H1 (cell line): ENCODE results near the gene PPP1R7. TPM values are rescaled to one million over a fixed set of nuclear protein-coding genes. Genes with fewer than 3 reads are reported as not detected.

Experiments used
- CTCF ChIA-PET: fragments of 300-600 bp; sonication (Branson Sonifier 250); formaldehyde crosslinking; loops from one replicate; lab custom pipeline; 2021; ENCODE audit not compliant: partially characterized antibody; lab: Charles Lee
- POLR2A ChIA-PET: fragments of 300-600 bp; sonication (Branson Sonifier 250); formaldehyde crosslinking; loops from one replicate; lab custom pipeline; 2021; ENCODE audit warnings: inconsistent platforms; ENCODE audit not compliant: partially characterized antibody; lab: Charles Lee
- DNase-seq, 2 experiments: peaks; one replicate each; pipeline versions ENCODE4 v3.0.0 to v3.0.0-alpha.2; 2010 to 2022; ENCODE audit warnings: low spot score in 2 of 2, low read depth in 1 of 2, mixed read lengths in 1 of 2
- FAIRE-seq: peaks from 2 replicates; lab custom pipeline; 2011; peaks lifted over from hg19 to GRCh38; lab: Jason Lieb, UNC
- H2AFZ ChIP-seq: 2 replicates; pipeline ENCODE4 v1.8.1; 2012; ENCODE audit warnings: low read length, inconsistent platforms
- H2AK5ac ChIP-seq: 2 replicates; pipeline ENCODE4 v1.6.1; 2013; ENCODE audit warnings: low read depth, low read length
- H2BK120ac ChIP-seq: replicated peaks from 2 replicates; pipeline ENCODE3; 2013; ENCODE audit warnings: low read depth, low read length, inconsistent platforms
- H2BK12ac ChIP-seq: 2 replicates; pipeline ENCODE4 v1.6.1; 2013; ENCODE audit warnings: low read depth, low read length
- H2BK15ac ChIP-seq: 2 replicates; pipeline ENCODE4 v1.6.1; 2013; ENCODE audit warnings: low read length
- H2BK20ac ChIP-seq: 2 replicates; pipeline ENCODE4 v1.6.1; 2013; ENCODE audit warnings: low read length
- H2BK5ac ChIP-seq: 2 replicates; pipeline ENCODE4 v1.6.1; 2013; ENCODE audit warnings: low read depth, low read length
- H3K14ac ChIP-seq: 2 replicates; pipeline ENCODE4 v1.6.1; 2013; ENCODE audit warnings: inconsistent platforms; ENCODE audit not compliant: insufficient read length
- H3K18ac ChIP-seq: 2 replicates; pipeline ENCODE4 v1.6.1; 2013; ENCODE audit warnings: low read length; ENCODE audit errors: extremely low read depth
- H3K23ac ChIP-seq: 2 replicates; pipeline ENCODE4 v1.6.1; 2013; ENCODE audit warnings: inconsistent platforms; ENCODE audit not compliant: insufficient read length
- H3K23me2 ChIP-seq: 2 replicates; pipeline ENCODE4 v1.6.1; 2013; ENCODE audit warnings: low read depth, low read length
- H3K27ac ChIP-seq: 2 replicates; pipeline ENCODE4 v1.6.1; 2011; ENCODE audit warnings: low read depth, low read length, inconsistent platforms
- H3K27me3 ChIP-seq, 4 experiments: replicated peaks in 1 of 4; 1 replicate in 1 of 4; 2 replicates in 3 of 4; pipeline versions ENCODE4 v1.6.1 to v1.8.1; 2011 to 2013; ENCODE audit warnings: low read length in 3 of 4, mild to moderate bottlenecking in 3 of 4, inconsistent platforms in 2 of 4, mixed read lengths in 2 of 4, moderate library complexity in 1 of 4; ENCODE audit not compliant: control insufficient read depth in 3 of 4, insufficient read depth in 3 of 4; ENCODE audit errors: extremely low read depth in 1 of 4
- H3K36me3 ChIP-seq, 4 experiments: 2 replicates each; pipeline versions ENCODE4 v1.6.1 to v1.8.1; 2011 to 2013; ENCODE audit warnings: mild to moderate bottlenecking in 4 of 4, low read length in 3 of 4, moderate library complexity in 2 of 4, control low read depth in 1 of 4, inconsistent platforms in 1 of 4; ENCODE audit not compliant: insufficient read depth in 4 of 4, control insufficient read depth in 2 of 4
- H3K4ac ChIP-seq: replicated peaks from 2 replicates; pipeline ENCODE3; 2013; ENCODE audit warnings: low read length, low read depth, mixed read lengths, inconsistent platforms; ENCODE audit not compliant: insufficient read length
- H3K4me1 ChIP-seq, 4 experiments: replicated peaks in 1 of 4; 1 replicate in 1 of 4; 2 replicates in 3 of 4; pipeline versions ENCODE4 v1.6.1 to v1.8.1; 2011 to 2013; ENCODE audit warnings: low read length in 3 of 4, inconsistent platforms in 2 of 4, mixed read lengths in 1 of 4; ENCODE audit not compliant: insufficient read depth in 4 of 4, control insufficient read depth in 3 of 4
- H3K4me2 ChIP-seq, 2 experiments: 2 replicates each; pipeline versions ENCODE4 v1.6.1 to v1.8.1; 2011 to 2013; ENCODE audit warnings: low read depth in 2 of 2, low read length in 2 of 2, control low read depth in 1 of 2, inconsistent platforms in 1 of 2, mild to moderate bottlenecking in 1 of 2; ENCODE audit not compliant: insufficient read depth in 1 of 2
- H3K4me3 ChIP-seq, 4 experiments: fragments of 200-600, 300-600 bp in 1 of 4; sonication (generic), shearing (Covaris generic), sonication (Bioruptor Twin) in 1 of 4; 2 replicates each; pipeline versions ENCODE4 v1.5.1 to v1.8.1; 2011 to 2016; ENCODE audit warnings: low read length in 4 of 4, low read depth in 3 of 4, control low read depth in 2 of 4, inconsistent platforms in 2 of 4, mild to moderate bottlenecking in 2 of 4, mixed read lengths in 1 of 4, moderate library complexity in 1 of 4; ENCODE audit not compliant: insufficient read depth in 2 of 4; ENCODE audit errors: extremely low read depth in 1 of 4
- H3K56ac ChIP-seq: replicated peaks from 2 replicates; pipeline ENCODE3; 2013; ENCODE audit warnings: low read depth, mild to moderate bottlenecking, mixed read lengths, low read length, inconsistent platforms; ENCODE audit not compliant: insufficient read length
- H3K79me1 ChIP-seq: 2 replicates; pipeline ENCODE4 v1.6.1; 2013; ENCODE audit warnings: low read depth, low read length, control low read depth
- H3K79me2 ChIP-seq, 2 experiments: 2 replicates each; pipeline versions ENCODE4 v1.6.1 to v1.8.1; 2012 to 2013; ENCODE audit warnings: low read length in 2 of 2, mild to moderate bottlenecking in 2 of 2, inconsistent platforms in 1 of 2; ENCODE audit not compliant: insufficient read depth in 2 of 2, control insufficient read depth in 1 of 2
- H3K9ac ChIP-seq, 4 experiments: replicated peaks in 1 of 4; 1 replicate in 1 of 4; 2 replicates in 3 of 4; pipeline versions ENCODE4 v1.6.1 to v1.8.1; 2011 to 2013; ENCODE audit warnings: low read depth in 3 of 4, low read length in 3 of 4, control low read depth in 2 of 4, mild to moderate bottlenecking in 2 of 4, moderate library complexity in 2 of 4, inconsistent platforms in 1 of 4; ENCODE audit errors: extremely low read depth in 1 of 4
- H3K9me3 ChIP-seq, 2 experiments: 2 replicates each; pipeline versions ENCODE4 v1.6.1 to v1.8.1; 2012 to 2013; ENCODE audit warnings: mild to moderate bottlenecking in 2 of 2, moderate library complexity in 2 of 2, control low read depth in 1 of 2, inconsistent platforms in 1 of 2, low read depth in 1 of 2, low read length in 1 of 2, mixed read lengths in 1 of 2; ENCODE audit not compliant: insufficient read depth in 2 of 2
- H4K20me1 ChIP-seq, 2 experiments: replicated peaks in 1 of 2; 2 replicates each; pipeline versions ENCODE3 to v1.8.1; 2011 to 2013; ENCODE audit warnings: inconsistent platforms in 2 of 2, low read length in 2 of 2, mild to moderate bottlenecking in 1 of 2; ENCODE audit not compliant: insufficient read depth in 2 of 2, control insufficient read depth in 1 of 2
- H4K5ac ChIP-seq: 2 replicates; pipeline ENCODE4 v1.6.1; 2013; ENCODE audit warnings: low read length, low read depth, mixed read lengths, inconsistent platforms; ENCODE audit not compliant: insufficient read length
- H4K8ac ChIP-seq: 2 replicates; pipeline ENCODE4 v1.8.0; 2013; ENCODE audit warnings: mild to moderate bottlenecking, moderate library complexity, low read length, inconsistent platforms; ENCODE audit not compliant: insufficient read depth; ENCODE audit errors: extremely low read depth
- H4K91ac ChIP-seq: replicated peaks from 2 replicates; pipeline ENCODE3; 2013; ENCODE audit warnings: low read length, mixed read lengths, inconsistent platforms; ENCODE audit not compliant: insufficient read length
- BRCA1 ChIP-seq: IDR thresholded peaks from 2 replicates; pipeline ENCODE4 v1.6.1; 2012; ENCODE audit warnings: low read depth, low read length, improper control_type of control experiment
- CREB1 ChIP-seq: IDR thresholded peaks from 2 replicates; pipeline ENCODE4 v1.6.1; 2012; ENCODE audit warnings: inconsistent platforms
- MAFK ChIP-seq: IDR thresholded peaks from 2 replicates; pipeline ENCODE4 v1.6.1; 2012; ENCODE audit warnings: low read depth, mild to moderate bottlenecking, improper control_type of control experiment, low read length
- POLR2A ChIP-seq, 2 experiments: IDR thresholded peaks; 1 replicate in 1 of 2; 2 replicates in 1 of 2; pipeline ENCODE4 v1.6.1; 2011; ENCODE audit warnings: low read depth in 2 of 2, low read length in 2 of 2, mild to moderate bottlenecking in 2 of 2; ENCODE audit errors: control extremely low read depth in 1 of 2
- POLR2AphosphoS5 ChIP-seq: IDR thresholded peaks from 2 replicates; pipeline ENCODE4 v1.6.1; 2011; ENCODE audit warnings: low read depth, low read length
- RBBP5 ChIP-seq: IDR thresholded peaks from 2 replicates; pipeline ENCODE4 v1.7.1; 2012; ENCODE audit warnings: low read depth, mild to moderate bottlenecking, inconsistent platforms, low read length, moderate library complexity, borderline replicate concordance
- WGBS, 2 experiments: shearing (Covaris generic) in 1 of 2; methylation state at CpG; one replicate each; pipeline versions ENCODE4 v1.1.6 to v1.1.7; 2013 to 2015; ENCODE audit warnings: low lambda C conversion rate in 2 of 2, mixed read lengths in 2 of 2, inconsistent platforms in 1 of 2, low coverage in 1 of 2, missing lambda C conversion rate in 1 of 2; ENCODE audit not compliant: insufficient replicate concordance in 2 of 2, insufficient coverage in 1 of 2, insufficient read length in 1 of 2; ENCODE audit errors: extremely low coverage in 1 of 2, missing lambda C conversion rate in 1 of 2; 5-methylcytosine and 5-hydroxymethylcytosine counted together
- polyA plus RNA-seq, 7 experiments: library from polyadenylated mRNA; depleted of rRNA in 3 of 7; stranded (reverse) in 5 of 7; unstranded in 2 of 7; fragments of >200 nt in 5 of 7; fragments of 200-250 nt in 2 of 7; gene quantifications; 1 replicate in 5 of 7; 2 replicates in 1 of 7; 4 replicates in 1 of 7; pipeline versions ENCODE4 v1.2.1 to v1.2.3, GENCODE V29; 2011 to 2013; ENCODE audit warnings: missing spikeins in 2 of 7, mixed read lengths in 2 of 7
- total RNA-seq: library from RNA; stranded (reverse); fragmentation: NEBNext Ultra II Directional; extraction: Animal tissue kit (Norgen Biotek cat#: 25700); gene quantifications from 2 replicates; pipeline ENCODE4 v1.2.1, GENCODE V29; 2021
- TF ChIP-seq, protein P1 (sequence below): IDR thresholded peaks from 2 replicates; pipeline ENCODE4 v1.6.1; 2012; ENCODE audit warnings: low read length, inconsistent platforms
- TF ChIP-seq, protein P2 (sequence below): IDR thresholded peaks from 2 replicates; pipeline ENCODE4 v1.6.1; 2011; ENCODE audit warnings: low read length, improper control_type of control experiment

Gene PPP1R7
- total and polyA plus RNA-seq, 2 of the 8 experiments (the other 6 are each of a cell fraction or from before 2014, with no cell fraction given), result 22.2 to 64.0 TPM

DNA sequence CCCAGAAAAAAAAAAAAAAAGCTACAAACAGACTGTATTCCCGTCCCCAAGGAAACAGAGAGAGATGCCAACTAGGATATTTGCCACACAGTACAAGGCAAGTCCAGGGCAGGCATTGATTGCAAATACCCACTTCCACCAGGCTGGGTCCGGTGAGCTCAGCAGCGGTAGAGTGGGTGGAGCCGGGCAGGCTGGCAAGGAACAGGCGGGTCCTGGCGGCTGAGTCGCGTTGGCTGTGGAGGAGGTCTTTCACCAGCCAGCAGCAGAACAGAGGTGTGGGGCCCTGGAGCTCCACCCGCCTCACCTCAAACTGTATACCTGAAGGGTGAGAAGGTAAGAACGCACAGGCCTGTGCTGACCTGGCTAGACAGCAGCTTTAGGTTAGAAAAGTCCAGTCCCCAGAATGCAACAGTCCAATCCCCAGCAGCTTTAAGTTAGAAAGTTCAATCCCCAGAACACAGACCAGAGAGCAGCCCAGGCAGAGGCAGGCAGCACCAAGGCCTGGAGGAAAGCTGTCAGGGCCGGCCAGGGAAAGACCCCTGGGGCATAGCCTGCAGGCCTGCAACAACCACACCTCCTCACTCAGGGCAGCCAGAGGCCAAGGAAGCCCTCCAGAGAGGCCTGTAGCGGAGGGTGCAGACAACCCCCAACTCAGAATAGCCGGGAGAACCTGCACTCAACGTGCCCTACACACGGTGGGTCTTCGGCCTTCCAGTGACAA is 26.3 kb upstream of the PPP1R7 start:
- Histone ChIP-seq H3K79me1 (no peaks in the 10 kb centered on the region), H3K56ac (no peak overlapping the region), H4K5ac (no peak overlapping the region), H3K4ac (no peak overlapping the region), H3K79me2 (no peaks in the 10 kb centered on the region), H3K36me3 (peaks cover 6 to 24% (median 16%) of the 10 kb centered on the region in 4 experiments; a peak in 7 of 8 replicates), H3K4me3 (no peak overlapping the region), H4K8ac (no peak overlapping the region), H3K9ac (no peak overlapping the region), H2BK20ac (no peak overlapping the region), H2AFZ (no peak overlapping the region), H3K4me1 (no peaks in the 10 kb centered on the region), H3K23ac (no peak overlapping the region), H2BK5ac (no peak overlapping the region), H3K27me3 (no peaks in the 10 kb centered on the region), H4K20me1 (peaks cover 0 to 2% of the 10 kb centered on the region in 2 experiments), H3K14ac (no peak overlapping the region), H3K23me2 (no peaks in the 10 kb centered on the region), H2BK120ac (no peak overlapping the region), H3K18ac (no peak overlapping the region), H3K9me3 (no peaks in the 10 kb centered on the region), H2BK12ac (no peak overlapping the region), H2AK5ac (no peak overlapping the region), H2BK15ac (no peak overlapping the region)
- DNase-seq, result no peak
- POLR2A ChIA-PET, result interaction anchor here (0.6 to 1.0 kb wide), 3 partner anchors 10 to 18 kb away, joined by 3 to 4 read pairs (median 3); no protein-coding TSS in a partner anchor
- CTCF ChIA-PET, result interaction anchor here (0.6 to 1.7 kb wide), 3 partner anchors 13 to 137 kb away, joined by 3 to 5 read pairs (median 4); no protein-coding TSS in a partner anchor
- FAIRE-seq, result no peak
- WGBS, 2 experiments, result 95% methylated on average over 16 of the region's 16 CpGs; no CpG with 5 or more reads in 1 of the 2 experiments
- TF ChIP-seq RBBP5, result no peak
- no peak for TF ChIP-seq POLR2A (IDR thresholded peaks at IDR 0.05; ENCODE audit: control extremely low read depth in 1 of 2, low read depth in 2 of 2, low read length in 2 of 2)
- no peak for TF ChIP-seq POLR2AphosphoS5
- TF ChIP-seq MAFK, result no peak
- TF ChIP-seq, protein P1, sequence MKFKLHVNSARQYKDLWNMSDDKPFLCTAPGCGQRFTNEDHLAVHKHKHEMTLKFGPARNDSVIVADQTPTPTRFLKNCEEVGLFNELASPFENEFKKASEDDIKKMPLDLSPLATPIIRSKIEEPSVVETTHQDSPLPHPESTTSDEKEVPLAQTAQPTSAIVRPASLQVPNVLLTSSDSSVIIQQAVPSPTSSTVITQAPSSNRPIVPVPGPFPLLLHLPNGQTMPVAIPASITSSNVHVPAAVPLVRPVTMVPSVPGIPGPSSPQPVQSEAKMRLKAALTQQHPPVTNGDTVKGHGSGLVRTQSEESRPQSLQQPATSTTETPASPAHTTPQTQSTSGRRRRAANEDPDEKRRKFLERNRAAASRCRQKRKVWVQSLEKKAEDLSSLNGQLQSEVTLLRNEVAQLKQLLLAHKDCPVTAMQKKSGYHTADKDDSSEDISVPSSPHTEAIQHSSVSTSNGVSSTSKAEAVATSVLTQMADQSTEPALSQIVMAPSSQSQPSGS, result no peak
- no peak for TF ChIP-seq BRCA1
- TF ChIP-seq, protein P2, sequence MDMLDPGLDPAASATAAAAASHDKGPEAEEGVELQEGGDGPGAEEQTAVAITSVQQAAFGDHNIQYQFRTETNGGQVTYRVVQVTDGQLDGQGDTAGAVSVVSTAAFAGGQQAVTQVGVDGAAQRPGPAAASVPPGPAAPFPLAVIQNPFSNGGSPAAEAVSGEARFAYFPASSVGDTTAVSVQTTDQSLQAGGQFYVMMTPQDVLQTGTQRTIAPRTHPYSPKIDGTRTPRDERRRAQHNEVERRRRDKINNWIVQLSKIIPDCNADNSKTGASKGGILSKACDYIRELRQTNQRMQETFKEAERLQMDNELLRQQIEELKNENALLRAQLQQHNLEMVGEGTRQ, result no peak
- TF ChIP-seq CREB1, result no peak
- TF ChIP-seq, all 59 proteins: peak for 0
- no peak overlapping the region for H4K91ac ChIP-seq
- no peak overlapping the region for H3K27ac ChIP-seq
- no peak overlapping the region for H3K4me2 ChIP-seq
